PC-3 (cell line): ENCODE data around the gene CROCC2. TPM values are rescaled to one million over a fixed set of nuclear protein-coding genes. Genes with fewer than 3 reads are reported as not detected.

Experiments used
- ATAC-seq: fragments of 200-7000 bp; cut with Tn5 transposase; 2 replicates; pipeline ENCODE4 v1.9.1; 2020; ENCODE audit warnings: mild to moderate bottlenecking, moderate library complexity
- BruUV-seq: library from RNA; stranded (reverse); fragments of 400-500 nt; replicated peaks from 2 replicates; lab custom pipeline; 2021; lab: Mats Ljungman, UMichigan
- CTCF ChIA-PET: fragments of 300-600 bp; sonication (Branson Sonifier 250); formaldehyde crosslinking; loops from one replicate; lab custom pipeline; 2022; ENCODE audit warnings: antibody characterized with exemption; lab: Charles Lee
- POLR2A ChIA-PET: fragments of 300-600 bp; sonication (Branson Sonifier 250); formaldehyde crosslinking; loops from one replicate; lab custom pipeline; 2022; ENCODE audit warnings: antibody characterized with exemption; ENCODE audit not compliant: unreplicated experiment; lab: Charles Lee
- DNase-seq: peaks from one replicate; pipeline ENCODE4 v3.0.0-alpha.2; 2015
- H2AFZ ChIP-seq: fragments of 300-600 bp; sonication (generic); 2 replicates; pipeline ENCODE4 v1.6.0; 2016; ENCODE audit warnings: antibody characterized with exemption, low read length
- H3F3A ChIP-seq: fragments of 300-600 bp; sonication (generic); one replicate; pipeline ENCODE4 v1.6.0; 2017; ENCODE audit warnings: antibody characterized with exemption, low read length, control low read depth, mild to moderate bottlenecking; ENCODE audit not compliant: unreplicated experiment
- H3K27ac ChIP-seq: fragments of 300-600 bp; sonication (generic); 2 replicates; pipeline ENCODE4 v1.5.1; 2016; ENCODE audit warnings: mild to moderate bottlenecking, low read length
- H3K27me3 ChIP-seq: fragments of 300-600 bp; sonication (generic); 2 replicates; pipeline ENCODE4 v1.6.1; 2016; ENCODE audit warnings: low read length, mixed read lengths
- H3K36me3 ChIP-seq: fragments of 300-600 bp; sonication (generic); 2 replicates; pipeline ENCODE4 v1.6.1; 2016; ENCODE audit warnings: low read depth, mixed run types, low read length, mixed read lengths
- H3K4me1 ChIP-seq: fragments of 300-600 bp; sonication (generic); 2 replicates; pipeline ENCODE4 v1.5.1; 2016; ENCODE audit warnings: low read length; ENCODE audit not compliant: insufficient read depth
- H3K4me2 ChIP-seq: fragments of 300-600 bp; sonication (generic); 2 replicates; pipeline ENCODE4 v1.6.0; 2016; ENCODE audit warnings: low read length
- H3K4me3 ChIP-seq: fragments of 300-600 bp; sonication (generic); 2 replicates; pipeline ENCODE4 v1.5.1; 2016; ENCODE audit warnings: mild to moderate bottlenecking, low read length, mixed read lengths
- H3K79me2 ChIP-seq: fragments of 300-600 bp; sonication (generic); 2 replicates; pipeline ENCODE4 v1.6.1; 2017; ENCODE audit warnings: low read length, mixed read lengths
- H3K9ac ChIP-seq: fragments of 300-600 bp; sonication (generic); 2 replicates; pipeline ENCODE4 v1.6.0; 2016; ENCODE audit warnings: mild to moderate bottlenecking, low read length
- H3K9me2 ChIP-seq: fragments of 300-600 bp; sonication (generic); replicated peaks from 2 replicates; pipeline ENCODE4 v1.6.1; 2016; ENCODE audit warnings: mixed run types, low read length, mixed read lengths
- H3K9me3 ChIP-seq: fragments of 300-600 bp; sonication (generic); 2 replicates; pipeline ENCODE4 v1.6.1; 2016; ENCODE audit warnings: low read length, mixed read lengths
- H4K20me1 ChIP-seq: fragments of 300-600 bp; sonication (generic); 2 replicates; pipeline ENCODE4 v1.6.1; 2016; ENCODE audit warnings: low read length, mixed read lengths
- CTCF ChIP-seq: fragments of 300-600 bp; sonication (generic); conservative IDR thresholded peaks from 2 replicates; pipeline ENCODE4 v1.5.1; 2017; ENCODE audit warnings: antibody characterized with exemption, low read depth, mild to moderate bottlenecking, low read length
- EZH2 ChIP-seq: fragments of 300-600 bp; sonication (generic); IDR thresholded peaks from one replicate; pipeline ENCODE4 v1.6.1; 2017; ENCODE audit warnings: antibody characterized with exemption, mild to moderate bottlenecking, low read length; ENCODE audit not compliant: unreplicated experiment
- EZH2phosphoT487 ChIP-seq: fragments of 300-600 bp; sonication (generic); IDR thresholded peaks from 2 replicates; pipeline ENCODE4 v1.6.1; 2018; ENCODE audit warnings: mild to moderate bottlenecking, antibody characterized with exemption, low read length, borderline replicate concordance
- intact Hi-C: fragments of 100-400 bp; cut with micrococcal nuclease; formaldehyde crosslinking; loops from 2 replicates; pipeline ENCODE4 v1.9.0; 2023
- total RNA-seq: library from RNA; depleted of rRNA; stranded (reverse); fragments of >200 nt; gene quantifications from 2 replicates; pipeline ENCODE4 v1.2.3, GENCODE V29; 2014

CROCC2 gene
- total RNA-seq, 1 experiment from 2014 or later, result not detected

DNA sequence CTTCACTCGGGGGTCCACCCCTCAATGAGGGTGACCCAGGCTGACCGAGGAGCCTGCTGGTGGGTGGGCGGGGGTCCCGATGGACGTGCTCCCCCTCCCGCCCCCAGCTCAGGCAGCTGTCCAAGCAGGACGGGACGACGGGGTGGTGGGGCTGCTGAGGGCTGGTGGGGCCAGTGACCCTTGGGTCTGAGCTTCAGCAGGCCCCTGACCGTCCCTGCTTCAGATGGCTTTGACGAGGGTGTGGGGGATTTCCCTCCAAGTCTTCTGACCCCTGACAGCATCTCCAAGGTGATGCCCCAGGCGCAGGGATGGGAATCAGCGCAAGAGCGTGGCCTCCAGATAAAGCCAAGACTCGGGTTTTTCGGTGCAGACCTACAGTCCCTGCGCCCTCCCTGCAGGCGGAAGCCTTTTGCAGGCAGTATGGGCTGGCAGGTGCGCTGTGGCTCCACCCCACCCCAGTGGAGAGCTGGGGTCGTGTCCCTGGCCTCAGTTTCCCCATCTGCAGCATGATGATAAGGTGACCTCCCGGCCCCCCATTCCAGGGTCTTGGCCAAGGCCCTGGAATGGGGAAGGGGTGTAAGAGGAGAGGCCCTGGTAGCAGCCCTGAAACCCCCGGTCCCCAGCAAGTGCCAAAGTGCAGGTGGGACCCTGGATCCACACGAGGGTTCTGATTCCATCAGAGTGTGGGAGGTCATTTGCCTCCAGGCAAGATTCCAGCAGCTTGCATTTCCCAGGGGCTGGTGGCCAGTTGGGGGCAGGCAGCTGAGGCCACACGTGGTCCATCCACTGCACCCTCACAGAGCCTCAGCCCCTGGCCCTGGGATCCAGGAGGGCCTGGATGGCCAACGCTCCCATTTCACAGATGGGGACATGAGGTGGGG is 8.7 kb downstream of the CROCC2 start:
- no peaks in the 10 kb centered on the region for H3K27me3 ChIP-seq
- peaks cover 12% of the 10 kb centered on the region for H3K4me1 ChIP-seq
- TF ChIP-seq CTCF, result peak; percentile 33; the same call in 1 of the 2 replicates
- no peak for TF ChIP-seq EZH2phosphoT487
- no peaks in the 10 kb centered on the region for H3K79me2 ChIP-seq
- H3K9me3 ChIP-seq, result no peaks in the 10 kb centered on the region
- ChIA-PET CTCF (no interaction called here), POLR2A (no interaction called here)
- no peaks in the 10 kb centered on the region for H4K20me1 ChIP-seq
- no peak overlapping the region for H3K4me3 ChIP-seq
- DNase-seq (no peak), ATAC-seq (no peak)
- H3K9me2 ChIP-seq, result no peaks in the 10 kb centered on the region
- no TSS peak for BruUV-seq
- no peak overlapping the region for H3K4me2 ChIP-seq
- H3K9ac ChIP-seq, result no peak overlapping the region
- intact Hi-C loops, result loop anchor here (10.0 kb wide), 2 partner anchors 80 to 310 kb away; partner anchors contain the start of gene SNED1
- H3K27ac ChIP-seq, result no peak overlapping the region
- 0 out of 2 replicates have a peak overlapping the region, but pooled peaks have one; percentile 61 for H2AFZ ChIP-seq
- no peaks in the 10 kb centered on the region for H3K36me3 ChIP-seq
- no peaks in the 10 kb centered on the region for H3F3A ChIP-seq

GRCh38 chr2:240915526-240916341 is 9.6 kb downstream of the CROCC2 start:
- Histone ChIP-seq H3K79me2 (no peaks in the 10 kb centered on the region), H3K36me3 (no peaks in the 10 kb centered on the region), H3K4me2 (no peak overlapping the region), H3K9ac (no peak overlapping the region), H2AFZ (no peak overlapping the region), H3K9me2 (no peaks in the 10 kb centered on the region), H3F3A (no peaks in the 10 kb centered on the region), H4K20me1 (no peaks in the 10 kb centered on the region), H3K9me3 (no peaks in the 10 kb centered on the region), H3K4me1 (peaks cover 12% of the 10 kb centered on the region), H3K27me3 (no peaks in the 10 kb centered on the region), H3K27ac (no peak overlapping the region), H3K4me3 (no peak overlapping the region)
- no TSS peak for BruUV-seq
- TF ChIP-seq EZH2 (no peak), CTCF (no peak), EZH2phosphoT487 (no peak)
- ATAC-seq (no peak), DNase-seq (no peak)
- ChIA-PET CTCF (no interaction called here), POLR2A (no interaction called here)
- intact Hi-C loops, result loop anchor here (10.0 kb wide), 2 partner anchors 79 to 309 kb away; partner anchors contain the start of gene SNED1
